Mucosa of gallbladder (tissue), 1 donor: ENCODE measurements around the gene TMEM132E. TPM values are rescaled to one million over a fixed set of nuclear protein-coding genes. Genes with fewer than 3 reads are reported as not detected.

Source experiments
- DNase-seq: peaks from one replicate; pipeline ENCODE4 v3.0.0-alpha.2; 2020; ENCODE audit warnings: low spot score
- total RNA-seq: library from RNA; stranded (reverse); gene quantifications from one replicate; pipeline ENCODE4 v1.2.1, GENCODE V29; 2021
- donor health status: DM: no; HTN: no; CAD: no.

The TMEM132E gene
- total RNA-seq, 1 donor from 2014 or later: 0.23 TPM

DNA sequence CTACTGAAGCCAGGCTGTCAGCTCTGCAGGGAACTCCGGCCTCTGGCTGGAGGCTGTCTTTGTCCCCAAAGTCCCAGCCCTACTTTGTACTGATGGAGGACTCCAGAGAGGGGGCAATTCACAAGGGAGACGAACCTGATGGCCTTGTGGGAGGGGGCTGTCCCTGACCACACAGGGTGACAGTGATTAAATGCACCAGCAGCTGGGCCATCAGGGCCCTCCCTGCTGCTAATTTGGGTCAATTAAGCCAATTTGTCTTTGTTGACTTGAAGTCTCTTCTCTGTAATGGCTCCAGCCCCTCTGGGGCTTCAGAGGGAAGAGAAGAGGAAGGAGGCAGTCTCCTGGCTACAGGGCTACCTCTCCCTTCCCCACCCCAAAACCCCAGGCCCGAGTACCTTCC lies 22.0 kb downstream of the TMEM132E start:
- DNase-seq: no peak

DNA sequence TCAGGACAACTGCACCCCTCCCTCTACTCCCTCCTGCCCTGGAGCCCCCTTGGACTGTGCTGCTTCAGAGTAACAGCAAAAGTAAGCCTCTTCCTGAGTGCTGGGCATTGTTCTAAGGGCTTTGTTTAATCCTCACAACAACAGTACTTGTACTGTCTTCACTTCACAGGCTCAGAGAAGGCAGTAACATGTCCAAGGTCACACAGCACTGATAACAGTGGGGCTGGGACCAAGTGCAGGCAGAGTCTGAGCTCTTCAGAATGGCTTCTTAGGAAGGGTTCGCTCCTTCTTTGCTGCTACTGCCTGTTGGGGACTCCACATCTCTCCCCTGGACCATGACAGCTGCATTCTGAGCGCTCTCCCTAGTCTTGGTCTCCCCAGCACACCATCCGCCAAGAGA lies 24.6 kb downstream of the TMEM132E start:
- no peak for DNase-seq

DNA sequence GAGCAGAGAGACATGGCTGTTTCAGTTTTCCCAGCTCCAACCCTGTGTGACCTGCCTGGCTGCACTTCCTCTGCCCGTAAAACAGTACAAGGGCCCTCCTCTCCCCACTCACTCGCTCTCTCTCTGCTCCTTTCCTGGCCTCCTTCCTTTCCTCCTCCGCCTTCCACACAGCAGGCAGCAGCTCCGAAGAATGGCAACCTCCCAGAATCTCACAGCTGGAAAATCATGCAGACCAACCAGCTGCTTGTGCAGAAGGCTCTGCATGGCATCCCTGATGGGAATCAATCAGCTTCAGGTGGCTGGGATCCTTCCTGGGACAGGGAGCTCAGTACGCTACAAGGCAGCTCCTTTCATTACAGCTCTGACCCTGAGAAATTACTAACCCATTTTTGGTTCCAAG lies 27.4 kb downstream of the TMEM132E start:
- DNase-seq: no peak

DNA sequence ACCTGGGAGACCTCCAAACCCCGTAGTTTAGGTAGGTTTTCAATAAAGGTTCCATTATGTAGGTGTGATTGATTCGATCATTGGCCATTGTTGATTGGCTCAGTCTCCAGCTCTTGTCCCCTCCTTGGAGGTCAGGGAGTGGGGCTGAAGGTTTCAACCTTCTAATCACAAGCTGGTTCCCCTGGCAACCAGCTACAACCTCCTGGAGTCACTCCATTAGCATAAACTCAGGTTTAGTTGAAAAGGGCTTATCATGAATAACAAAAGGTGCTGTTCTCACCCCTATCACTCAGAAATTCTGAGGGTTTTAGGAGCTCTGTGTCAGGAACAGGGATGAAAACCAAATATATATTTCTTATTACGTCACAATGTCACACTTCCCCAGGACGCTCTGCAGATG lies 28.5 kb downstream of the TMEM132E start:
- DNase-seq: no peak

DNA sequence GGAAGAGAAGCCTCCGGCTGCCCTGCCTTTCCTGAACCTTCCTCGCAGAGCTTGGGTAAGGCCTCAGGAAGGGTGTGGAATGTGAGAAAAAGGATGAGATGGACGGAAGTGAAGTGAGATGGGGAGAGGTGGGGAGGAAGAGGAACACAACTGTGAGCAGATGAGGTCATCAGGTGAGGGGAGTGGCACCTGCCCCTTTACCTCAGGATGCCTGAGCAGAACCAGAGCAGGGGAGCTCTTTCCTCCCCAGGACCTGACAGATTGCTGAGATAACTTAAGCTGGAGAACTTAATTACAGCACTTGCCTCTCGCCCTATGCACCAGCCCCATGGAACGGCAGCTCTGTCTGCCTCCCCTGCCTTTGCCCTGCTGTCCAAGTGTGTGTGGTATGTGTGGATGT lies 29.8 kb downstream of the TMEM132E start:
- no peak for DNase-seq

DNA sequence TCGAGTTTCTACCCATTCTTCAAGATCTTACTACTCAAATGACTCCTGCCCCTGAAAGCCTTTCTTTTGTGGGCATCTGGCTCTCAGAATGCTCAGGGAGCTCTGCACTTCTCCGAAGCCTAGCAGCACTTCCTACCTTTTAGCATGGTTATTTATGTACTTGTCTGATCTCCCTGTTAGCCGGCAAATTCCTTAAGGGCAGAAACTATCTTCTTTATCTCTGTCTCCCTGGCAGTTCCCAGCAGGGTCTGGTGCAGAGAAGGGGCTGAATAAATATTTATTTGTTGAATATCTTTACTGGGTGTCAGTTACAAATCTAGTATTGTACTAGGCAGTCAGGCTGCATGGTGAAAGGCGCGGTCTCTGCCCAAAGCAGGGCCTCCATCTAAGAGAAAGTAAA lies 30.7 kb downstream of the TMEM132E start:
- DNase-seq: no peak

DNA sequence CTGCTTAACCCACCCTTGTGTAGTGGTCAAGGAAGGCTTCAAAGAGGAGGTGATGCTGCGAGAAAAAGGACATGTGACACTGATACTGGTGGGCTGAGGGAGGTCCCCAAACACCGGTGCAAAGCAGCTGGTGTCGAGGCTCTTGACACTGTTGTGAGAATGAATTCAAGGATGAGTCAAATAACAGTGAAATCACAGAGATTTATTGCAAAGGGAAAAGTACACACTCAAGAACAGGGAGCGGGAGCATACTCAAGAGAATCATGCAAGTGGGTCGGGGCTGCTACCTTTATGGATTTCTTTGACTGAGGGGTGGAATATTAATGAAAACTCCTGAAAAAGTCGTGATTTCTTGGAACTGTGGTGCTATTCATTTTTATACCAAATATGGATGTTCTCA lies 31.1 kb downstream of the TMEM132E start:
- DNase-seq: no peak

DNA sequence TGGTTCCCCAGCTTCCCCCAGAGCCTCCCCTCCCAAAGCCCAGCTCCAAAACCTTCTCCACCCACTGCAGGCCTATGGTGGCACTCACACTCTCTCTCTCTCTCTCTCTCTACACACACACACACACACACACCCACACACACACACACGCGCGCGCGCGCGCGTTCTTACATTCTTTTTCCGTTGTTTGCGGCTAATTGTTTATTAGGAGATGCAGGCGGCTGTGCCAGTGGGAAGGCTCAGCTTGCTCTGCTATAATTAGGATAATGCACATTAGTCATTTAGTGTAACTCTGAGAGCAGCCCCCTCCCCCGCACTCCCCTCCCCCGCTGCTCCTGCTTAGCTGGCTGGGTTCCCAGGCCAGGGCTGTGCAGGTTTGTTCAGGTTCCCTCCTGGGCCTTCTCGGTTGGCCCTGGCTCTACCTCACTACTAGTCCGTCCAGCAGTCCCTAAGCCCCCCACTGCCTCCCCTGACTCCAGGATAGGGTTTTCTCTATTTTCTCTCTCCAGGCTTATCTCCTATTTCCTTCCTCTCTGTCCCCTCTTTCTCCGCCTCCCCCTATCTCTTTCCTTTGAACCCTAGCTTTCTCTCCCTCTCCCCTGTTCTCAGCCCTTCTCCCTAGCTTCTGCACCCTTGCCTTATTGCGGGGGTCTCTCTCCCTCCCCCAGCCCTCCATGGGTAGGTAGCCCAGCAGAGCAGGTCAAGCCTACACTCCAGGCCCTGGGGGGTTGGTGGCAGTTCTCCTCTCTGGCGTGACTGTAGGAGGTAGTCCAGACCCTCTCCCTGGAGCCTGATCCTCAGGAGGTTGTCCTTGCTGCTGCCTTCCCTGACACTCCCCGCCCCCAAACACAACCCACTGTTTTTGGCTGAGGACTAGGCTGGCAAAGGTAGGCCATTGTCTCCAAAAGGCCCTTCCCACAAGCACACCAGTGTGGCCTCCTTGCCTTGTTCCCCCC lies 34.0 kb downstream of the TMEM132E start:
- no peak for DNase-seq

DNA sequence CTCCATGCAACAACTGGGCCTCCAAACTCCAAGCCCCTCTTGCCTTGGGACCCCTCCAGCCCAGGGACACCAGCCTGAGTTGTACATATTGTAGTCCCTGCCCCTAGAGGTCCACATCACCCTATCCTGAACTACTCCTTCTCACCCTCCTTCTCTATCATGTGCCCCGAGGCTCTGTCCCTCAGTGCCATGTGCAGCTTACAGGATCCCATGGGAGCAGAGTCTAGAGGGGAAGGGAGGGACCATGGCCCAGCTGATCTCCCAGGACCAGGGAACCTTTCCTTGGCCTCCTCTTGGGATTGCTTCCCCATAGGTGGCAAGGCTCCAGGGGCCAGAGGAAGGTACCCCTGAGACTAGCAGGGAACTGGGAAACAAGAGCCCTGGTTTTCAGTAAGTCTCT lies 35.3 kb downstream of the TMEM132E start:
- no peak for DNase-seq

DNA sequence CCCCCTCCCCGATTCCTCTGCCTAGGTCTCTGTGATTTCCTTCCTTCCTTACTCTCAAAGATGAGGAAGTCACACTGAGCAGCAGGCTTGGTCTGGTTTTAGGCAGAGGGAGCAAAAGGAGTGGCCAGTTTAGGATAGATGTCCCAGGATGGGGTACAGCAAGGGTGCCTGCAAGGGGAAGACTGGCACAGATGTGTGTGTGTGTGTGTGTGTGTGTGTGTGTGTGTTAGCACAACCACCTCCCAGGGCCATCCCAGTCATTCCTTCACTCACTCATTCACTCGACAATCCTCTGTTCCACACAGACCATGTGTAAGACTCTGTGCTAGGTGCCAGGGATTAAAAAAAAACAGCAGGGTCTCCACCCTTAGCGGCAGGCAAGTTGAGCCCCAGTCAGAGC lies 35.9 kb downstream of the TMEM132E start:
- no peak for DNase-seq

DNA sequence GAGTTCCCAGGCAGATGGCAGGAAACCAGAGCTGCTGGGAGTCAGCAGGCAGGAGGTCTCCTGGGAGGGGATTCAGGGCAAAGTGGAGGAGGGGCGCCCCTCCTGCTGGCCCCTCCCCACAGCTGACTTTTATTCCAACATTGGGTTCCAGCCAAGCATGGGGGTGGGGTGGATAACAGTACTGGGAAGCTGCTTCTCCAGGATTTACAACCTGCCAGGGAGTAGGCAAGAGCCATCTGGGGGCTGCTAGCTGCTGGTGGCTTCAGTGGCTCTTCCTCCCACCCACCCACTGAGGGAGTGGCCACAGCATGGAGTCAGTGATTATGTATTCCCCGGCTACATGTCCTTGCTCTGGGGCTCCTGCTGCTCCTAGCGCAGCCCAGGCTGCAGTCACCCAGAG lies 36.8 kb downstream of the TMEM132E start:
- DNase-seq: no peak

DNA sequence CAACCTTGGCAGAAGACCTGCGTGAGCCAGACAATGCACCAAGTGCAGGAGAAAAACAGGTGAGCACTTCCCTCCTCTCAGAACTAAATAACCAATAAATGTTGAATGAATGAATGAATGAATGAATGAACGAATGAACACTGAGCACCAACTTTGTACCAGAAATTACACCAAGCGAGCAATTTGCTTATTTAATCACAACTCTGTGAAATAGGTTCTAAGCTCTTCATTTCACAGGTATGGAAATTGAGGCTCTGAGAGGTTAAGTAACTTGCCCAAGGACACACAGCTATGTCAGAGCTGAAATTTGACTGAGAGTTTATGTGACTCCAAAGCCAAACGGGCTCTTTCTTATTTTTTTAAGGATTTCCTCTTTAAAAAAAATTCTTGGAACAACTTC lies 38.0 kb downstream of the TMEM132E start:
- no peak for DNase-seq

DNA sequence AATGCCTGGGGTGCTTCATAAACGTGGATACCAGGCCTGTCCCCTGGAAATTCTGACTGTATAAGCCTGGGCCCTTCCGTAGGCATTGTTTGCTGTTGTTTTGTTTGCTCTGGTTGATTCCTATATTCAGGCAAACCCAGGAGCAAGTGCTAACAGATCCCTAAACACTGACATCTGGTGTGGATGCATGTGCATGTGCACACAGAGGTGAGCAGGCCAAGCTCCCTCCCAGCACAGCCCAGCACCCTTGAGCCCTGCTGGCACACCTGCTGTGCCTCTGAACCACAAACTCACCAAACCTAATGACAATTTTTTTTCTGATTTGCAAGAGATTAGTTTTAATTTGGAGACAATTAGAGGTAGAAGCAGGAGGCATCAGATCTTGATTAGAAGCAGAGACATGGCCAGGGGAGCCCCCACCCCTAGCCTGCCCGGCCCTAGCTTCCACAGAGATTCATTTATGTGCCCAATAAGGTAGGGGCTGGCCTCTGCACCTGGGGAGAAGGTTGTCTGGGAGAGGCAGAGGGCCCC lies 40.4 kb downstream of the TMEM132E start:
- no peak for DNase-seq

DNA sequence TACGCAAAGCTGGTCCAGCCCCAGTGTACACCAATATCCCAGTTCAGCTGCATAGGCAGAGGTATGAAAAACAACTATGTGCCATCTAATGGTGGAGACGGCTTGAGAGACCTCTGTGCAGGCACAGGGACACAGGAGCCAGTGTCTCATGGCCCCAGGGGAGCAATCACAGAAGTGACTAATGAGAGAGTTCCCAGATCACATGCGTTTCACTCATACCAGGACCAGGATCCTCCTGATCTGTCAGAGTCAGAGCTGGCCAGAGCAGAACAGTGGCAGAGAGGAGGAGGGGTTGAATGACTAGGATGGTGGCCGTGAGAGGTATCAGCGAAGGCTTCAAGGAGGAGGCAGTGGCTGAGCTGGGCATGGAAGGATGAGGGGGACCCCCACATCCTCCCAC lies 41.1 kb downstream of the TMEM132E start:
- DNase-seq: no peak

DNA sequence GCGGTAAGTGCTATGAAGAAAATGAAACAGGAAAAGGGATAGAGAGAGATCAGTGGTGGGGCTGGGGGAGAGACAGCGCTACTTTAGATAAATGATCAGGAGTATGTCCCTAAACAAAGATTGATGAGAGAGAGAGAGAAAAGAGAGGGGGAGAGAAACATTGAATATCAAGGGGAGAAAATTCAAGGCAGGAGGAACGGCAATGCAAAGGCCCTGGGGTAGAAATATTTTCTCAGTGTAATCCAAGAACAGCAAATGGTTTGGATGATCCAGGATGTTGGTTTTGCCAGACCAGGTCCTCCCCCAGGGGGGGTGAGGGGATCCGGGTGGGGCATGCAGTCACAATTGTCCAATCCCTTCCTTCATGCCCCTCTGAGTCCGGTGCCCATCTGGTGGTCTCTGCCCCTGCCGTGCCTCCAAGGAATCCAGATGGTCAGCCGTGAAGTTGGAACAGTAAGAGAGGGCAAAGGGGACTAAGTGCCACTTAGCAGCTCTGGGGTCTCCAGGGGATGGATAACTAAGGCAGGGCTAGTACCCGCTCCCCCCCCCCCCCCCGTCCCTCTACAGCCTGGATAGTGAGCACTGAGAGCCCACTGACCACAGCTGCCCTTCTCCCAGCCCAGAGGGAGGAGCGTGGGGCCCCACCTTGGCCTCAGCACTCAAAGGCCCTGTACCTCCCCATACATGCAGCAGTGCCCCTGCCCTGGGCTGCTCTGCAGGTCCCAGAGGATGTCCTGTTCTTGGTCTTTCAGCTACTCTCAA lies 43.7 kb downstream of the TMEM132E start:
- DNase-seq: no peak

DNA sequence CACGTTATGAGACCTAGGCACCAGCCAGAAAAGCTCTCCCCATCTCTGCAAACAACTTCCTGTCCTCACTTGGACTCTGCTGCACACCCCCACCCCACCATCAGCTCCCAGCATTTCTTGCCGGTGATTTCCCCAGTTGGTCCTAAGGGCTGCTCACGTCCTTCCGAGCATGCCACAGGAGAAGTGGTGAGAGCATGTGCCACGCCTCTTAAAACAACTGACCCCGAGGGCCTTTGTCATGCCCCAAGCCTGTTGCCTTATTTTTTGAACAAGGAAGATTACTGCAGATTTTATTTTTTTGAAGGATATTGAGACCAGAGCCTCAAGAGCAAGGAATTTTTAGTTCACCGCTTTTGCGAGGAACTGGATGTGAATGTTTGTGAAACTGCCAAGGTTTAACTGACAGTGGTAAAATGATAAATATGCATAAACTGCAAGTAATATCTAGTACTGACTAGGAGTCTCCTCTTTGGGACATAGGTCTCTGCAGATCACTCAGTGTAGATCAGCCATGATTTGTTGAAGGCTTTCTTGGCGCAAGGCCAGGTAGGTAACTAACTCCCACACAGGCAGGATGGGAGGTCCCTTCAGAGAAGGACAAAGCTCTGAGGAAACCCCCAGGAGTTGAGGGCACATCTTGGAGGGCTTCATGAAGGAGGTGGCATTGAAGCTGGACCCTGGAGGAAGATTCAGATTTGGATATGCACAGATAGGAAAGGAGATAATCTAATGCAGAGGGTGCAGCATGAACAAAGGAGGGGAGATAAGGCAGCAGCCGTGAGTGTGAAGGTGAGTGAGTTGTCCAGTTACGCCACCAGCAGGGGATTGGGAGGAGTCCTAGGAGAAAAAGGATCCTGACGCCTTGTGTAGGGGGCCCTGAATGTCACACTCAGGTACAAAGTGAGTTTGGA lies 44.7 kb downstream of the TMEM132E start:
- DNase-seq: no peak

DNA sequence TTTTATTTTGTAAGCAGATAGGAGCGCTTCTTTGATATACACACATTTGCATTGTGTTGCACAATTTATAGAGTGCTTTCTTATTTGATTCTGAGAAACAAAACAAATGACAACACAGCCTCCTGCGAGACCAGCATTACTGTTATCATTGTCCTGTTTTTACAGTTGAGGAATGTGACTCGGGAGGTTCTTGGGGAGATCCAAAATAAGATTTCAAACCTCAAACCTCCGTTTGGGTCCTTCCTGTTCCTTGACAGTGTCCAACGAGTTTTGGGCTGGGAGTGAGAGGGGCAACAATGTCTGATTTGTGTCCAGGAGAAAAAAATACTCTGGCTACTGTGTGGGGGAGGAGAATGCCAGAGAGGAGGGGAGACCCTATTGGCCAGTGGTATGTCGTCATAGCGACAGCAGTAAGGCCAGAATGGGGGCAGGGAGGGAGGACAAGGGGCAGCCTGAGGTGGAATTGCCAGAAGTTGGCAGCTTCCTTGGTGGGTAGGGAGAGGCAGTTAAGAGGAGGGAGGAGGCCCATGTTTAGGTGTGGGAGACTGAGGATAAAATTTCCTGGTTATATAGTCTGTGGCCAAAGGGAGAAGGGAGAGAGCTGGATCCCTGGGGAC lies 45.5 kb downstream of the TMEM132E start:
- no peak for DNase-seq

DNA sequence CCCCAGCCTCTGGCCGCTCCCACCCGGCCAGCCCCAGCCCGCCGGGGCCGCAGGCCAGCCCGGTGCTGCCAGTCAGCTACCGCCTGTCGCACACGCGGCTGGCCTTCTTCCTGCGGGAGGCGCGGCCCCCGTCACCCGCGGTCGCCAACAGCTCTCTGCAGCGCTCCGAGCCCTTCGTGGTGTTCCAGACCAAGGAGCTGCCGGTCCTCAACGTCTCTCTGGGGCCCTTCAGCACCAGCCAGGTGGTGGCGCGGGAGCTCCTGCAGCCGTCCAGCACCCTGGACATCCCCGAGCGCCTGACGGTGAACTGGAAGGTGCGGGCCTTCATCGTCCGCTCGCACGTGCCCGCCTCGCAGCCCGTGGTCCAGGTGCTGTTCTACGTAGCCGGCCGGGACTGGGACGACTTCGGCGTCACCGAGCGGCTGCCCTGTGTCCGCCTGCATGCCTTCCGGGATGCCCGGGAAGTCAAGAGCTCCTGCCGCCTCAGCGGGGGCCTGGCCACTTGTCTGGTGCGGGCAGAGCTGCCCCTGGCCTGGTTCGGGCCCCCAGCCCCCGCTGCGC lies 46.8 kb downstream of the TMEM132E start:
- peak; percentile 31 for DNase-seq

DNA sequence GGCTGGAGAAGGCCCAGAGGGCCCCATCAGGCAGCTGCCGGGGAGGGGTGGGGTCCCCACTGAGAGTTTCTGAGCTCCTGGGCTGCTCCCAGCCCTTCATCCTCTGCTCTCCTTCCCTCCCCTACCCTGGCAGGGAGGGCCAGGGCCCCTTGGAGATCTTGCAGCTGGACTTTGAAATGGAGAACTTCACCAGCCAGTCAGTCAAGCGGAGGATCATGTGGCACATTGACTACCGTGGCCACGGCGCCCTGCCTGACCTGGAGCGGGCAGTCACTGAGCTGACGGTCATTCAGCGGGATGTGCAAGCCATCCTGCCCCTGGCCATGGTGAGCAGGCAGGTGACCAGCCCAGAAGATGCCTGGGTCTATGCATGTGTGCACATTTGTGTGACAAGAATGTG lies 49.5 kb downstream of the TMEM132E start:
- DNase-seq: no peak

DNA sequence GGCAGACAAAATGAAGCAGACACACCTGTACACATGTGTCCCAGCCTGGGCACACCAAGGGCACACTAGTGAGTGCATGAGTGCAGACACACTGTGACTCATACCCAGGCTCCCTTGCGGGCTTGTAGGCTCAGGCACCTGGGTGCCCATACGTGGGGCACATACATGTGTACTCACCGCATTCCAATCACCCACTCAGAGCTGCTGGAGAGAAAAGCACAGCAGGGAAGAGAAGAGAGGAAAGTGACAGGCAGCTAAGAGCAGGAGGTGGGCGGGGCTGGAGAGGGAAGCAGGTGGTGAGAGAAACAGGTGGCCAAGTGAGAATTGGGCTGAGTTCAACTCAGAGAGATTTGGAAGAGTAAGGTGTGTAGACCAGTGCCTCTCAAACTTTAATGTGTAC lies 54.0 kb downstream of the TMEM132E start:
- DNase-seq: no peak

DNA sequence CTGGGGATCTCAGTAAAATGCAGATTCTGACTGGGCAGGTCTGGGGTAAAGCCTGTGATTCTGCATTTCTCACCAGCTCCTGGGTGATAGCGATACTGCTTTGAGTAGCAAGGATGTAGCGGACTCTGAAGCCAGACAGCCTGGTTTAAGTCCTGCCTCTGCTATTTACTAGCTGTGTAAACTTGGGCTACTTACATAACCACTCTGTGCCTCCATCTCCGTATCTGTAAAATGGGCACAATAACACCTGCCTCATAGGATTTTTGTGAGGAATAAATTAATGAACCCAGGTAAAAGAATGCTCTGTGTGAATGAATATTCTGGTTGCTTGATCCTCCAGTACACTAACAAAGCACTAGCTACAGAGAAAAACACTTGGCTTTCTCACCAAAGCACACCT lies 54.4 kb downstream of the TMEM132E start:
- no peak for DNase-seq
